Adrenal gland (tissue), 5 donors: ENCODE data around the gene CENPB.

Source experiments
- CTCF ChIP-seq, 6 experiments: fragments of 450-650 bp in 4 of 6; fragments of 200-600 bp in 2 of 6; sonication (generic) in 1 of 6; IDR thresholded peaks; 1 replicate in 5 of 6; 2 replicates in 1 of 6; pipeline versions ENCODE4 v1.5.1 to v1.8.0; 2016 to 2021; ENCODE audit warnings: antibody characterized with exemption in 6 of 6, mild to moderate bottlenecking in 2 of 6, moderate library complexity in 1 of 6
- POLR2A ChIP-seq, 2 donors: fragments of 450-650 bp; IDR thresholded peaks; one replicate each; pipeline ENCODE4 v1.6.1; 2017; ENCODE audit warnings: antibody characterized with exemption in 2 of 2, mild to moderate bottlenecking in 2 of 2, moderate library complexity in 1 of 2
- donor health status: DM: no; HTN: no; CAD: no.

- TF ChIP-seq CTCF (IDR thresholded peaks at IDR 0.05) = no peak
- TF ChIP-seq POLR2A (IDR thresholded peaks at IDR 0.05) = no peak
Observed at GRCh38 chr20:3821996-3822395, 35.5 kb upstream of the CENPB start.
